Activated CD4-positive, alpha-beta T cell treated with anti-CD3 and anti-CD28 coated beads for 1 hour (primary cell): ENCODE measurements around the gene PKP4.

ENCODE experiments used
- DNase-seq: peaks from one replicate; pipeline ENCODE4 v3.0.0-alpha.2; 2020

Gene PKP4

GRCh38 chr2:158543957-158544356 lies 87.2 kb downstream of the PKP4 start:
- no peak for DNase-seq

DNA sequence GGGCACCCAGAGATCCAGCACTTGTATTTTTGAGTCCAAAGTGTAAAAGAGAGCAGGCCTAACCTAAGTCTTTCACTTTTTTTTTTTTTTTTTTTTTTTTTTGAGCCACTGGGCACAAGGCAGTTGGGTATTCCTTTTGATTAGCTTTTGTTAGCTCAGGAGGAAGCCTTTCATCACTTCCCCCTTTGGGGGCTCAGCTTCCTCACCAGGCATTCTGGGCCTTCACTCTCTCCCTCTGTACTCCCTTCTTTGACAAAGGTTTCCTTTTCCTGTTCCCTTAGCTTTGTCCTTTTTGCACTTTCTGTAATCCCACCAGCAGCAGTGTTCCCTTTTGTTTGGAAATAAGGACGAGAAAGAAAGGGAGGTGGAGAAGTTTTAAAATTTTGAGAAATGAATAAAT lies 88.2 kb downstream of the PKP4 start:
- DNase-seq: no peak

DNA sequence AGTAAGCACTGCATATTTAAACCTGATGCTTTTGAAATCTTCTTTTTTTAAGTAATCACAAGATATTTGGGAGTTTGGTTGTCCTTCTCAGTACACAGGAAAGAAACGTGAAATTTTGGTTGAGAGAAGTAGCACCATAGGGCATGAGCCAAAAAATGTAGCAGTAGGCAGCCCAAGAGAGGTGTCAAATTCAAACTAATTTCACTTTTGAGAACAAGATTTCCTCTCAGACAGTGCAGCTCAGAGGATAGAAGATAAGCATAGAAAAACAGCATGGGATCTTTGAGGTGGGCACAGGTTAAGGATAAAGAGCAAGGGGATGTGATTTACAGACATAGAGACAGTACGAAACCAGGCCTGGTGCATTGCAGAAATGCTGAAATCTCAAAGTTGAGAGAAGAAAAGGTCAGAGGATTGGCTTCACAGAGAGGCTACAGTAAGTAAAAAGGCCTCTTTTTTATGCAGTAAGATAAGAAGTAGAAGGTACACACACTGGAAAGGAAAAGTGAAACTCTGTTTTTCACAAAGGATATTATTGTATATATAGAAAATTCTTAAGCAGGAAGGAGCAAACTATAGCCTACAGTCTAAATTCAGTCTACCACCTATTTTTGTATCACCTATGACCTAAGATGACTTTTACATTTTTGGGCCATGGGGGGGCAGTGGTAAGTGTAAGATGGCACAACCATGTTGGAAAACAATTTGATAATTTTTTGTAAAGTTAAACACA lies 89.8 kb downstream of the PKP4 start:
- no peak for DNase-seq

- DNase-seq: no peak
These were observed 96.5 kb downstream of the PKP4 start for GRCh38 chr2:158553257-158553656.

- DNase-seq: no peak
These were observed 98.2 kb downstream of the PKP4 start for GRCh38 chr2:158554996-158555395.

DNA sequence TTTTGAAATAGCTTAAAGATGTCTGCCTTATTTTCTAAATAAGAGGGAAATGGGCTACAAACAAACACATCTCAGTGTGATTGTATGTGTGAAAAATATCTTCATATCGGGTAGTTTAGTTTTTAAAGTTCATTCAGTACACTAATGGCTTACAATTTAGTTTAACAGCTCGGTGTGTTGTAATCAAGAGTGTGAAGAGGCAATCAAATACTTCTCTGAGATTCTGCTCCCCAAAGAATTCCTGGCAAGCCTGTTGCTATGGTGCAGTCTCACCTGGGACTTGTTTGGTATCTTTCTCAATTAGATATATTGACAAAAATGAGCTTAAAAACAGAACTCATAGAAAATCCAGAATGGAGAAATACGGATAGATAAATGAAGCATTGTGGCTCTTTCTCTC lies 99.4 kb downstream of the PKP4 start:
- DNase-seq: no peak

DNA sequence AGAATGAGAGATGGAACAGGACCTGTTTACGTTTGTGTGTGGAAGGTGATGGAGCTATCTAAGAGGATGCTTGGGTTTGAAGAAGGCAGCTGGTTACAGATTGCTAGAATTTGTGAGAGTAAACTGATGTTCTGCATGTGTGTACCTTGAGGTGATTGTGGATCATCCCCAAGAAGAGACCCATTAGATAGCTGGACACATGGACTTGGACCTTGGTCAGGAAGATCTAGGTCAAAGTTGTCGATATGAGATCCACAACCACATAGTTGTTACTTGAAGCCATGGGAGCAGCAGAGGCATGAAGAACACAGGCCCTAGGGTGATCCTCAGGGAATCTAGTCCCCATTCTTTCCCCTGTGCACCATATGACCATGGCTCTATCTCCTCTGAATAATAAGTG lies 101.0 kb downstream of the PKP4 start:
- DNase-seq: no peak

- no peak for DNase-seq
These were observed 102.5 kb downstream of the PKP4 start for GRCh38 chr2:158559252-158559651.

- no peak for DNase-seq
These were observed 103.5 kb downstream of the PKP4 start for GRCh38 chr2:158560259-158560658.

GRCh38 chr2:158561054-158561453 lies 104.3 kb downstream of the PKP4 start:
- DNase-seq: no peak

DNA sequence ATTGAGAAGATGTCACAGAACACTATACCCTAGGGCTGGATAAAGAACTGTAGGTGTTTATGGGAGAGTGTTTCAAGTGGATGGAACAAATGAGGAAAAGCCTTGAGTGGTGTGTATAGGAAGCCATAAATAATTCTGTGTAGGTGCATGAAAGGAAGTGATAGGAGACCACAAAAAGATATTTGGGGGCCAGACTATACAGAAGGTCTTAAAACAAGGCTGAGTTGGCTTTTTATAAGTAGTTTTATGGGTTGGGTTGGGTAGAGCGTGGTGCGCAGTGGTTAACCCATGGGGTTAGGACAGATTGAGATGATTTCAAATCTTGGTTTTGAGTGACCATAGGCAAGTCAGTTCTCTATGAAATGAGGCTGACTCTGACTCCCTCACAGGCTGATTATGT lies 110.5 kb downstream of the PKP4 start:
- no peak for DNase-seq

GRCh38 chr2:158569284-158569683 lies 112.5 kb downstream of the PKP4 start:
- DNase-seq: no peak

DNA sequence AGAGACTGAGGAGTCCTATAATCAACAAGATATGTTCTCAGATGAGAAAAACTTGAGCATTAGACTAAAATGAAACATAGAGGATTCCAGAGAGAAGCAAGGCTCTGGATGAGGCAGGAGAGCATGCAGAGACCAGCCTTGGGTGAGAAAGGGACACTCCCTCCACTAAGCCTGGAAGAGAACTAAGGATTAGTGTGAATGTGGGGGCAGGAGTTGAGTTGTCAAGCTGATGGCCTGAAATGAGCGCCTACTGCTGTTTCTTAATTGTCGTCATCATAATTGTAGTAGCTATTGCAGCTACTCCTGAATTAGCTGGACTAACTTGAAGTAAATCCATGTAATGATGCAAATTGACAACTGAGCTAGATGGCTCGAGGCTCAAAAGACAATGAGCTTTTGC lies 114.1 kb downstream of the PKP4 start:
- DNase-seq: no peak

- no peak for DNase-seq
These were observed 117.0 kb downstream of the PKP4 start for GRCh38 chr2:158573739-158574138.

DNA sequence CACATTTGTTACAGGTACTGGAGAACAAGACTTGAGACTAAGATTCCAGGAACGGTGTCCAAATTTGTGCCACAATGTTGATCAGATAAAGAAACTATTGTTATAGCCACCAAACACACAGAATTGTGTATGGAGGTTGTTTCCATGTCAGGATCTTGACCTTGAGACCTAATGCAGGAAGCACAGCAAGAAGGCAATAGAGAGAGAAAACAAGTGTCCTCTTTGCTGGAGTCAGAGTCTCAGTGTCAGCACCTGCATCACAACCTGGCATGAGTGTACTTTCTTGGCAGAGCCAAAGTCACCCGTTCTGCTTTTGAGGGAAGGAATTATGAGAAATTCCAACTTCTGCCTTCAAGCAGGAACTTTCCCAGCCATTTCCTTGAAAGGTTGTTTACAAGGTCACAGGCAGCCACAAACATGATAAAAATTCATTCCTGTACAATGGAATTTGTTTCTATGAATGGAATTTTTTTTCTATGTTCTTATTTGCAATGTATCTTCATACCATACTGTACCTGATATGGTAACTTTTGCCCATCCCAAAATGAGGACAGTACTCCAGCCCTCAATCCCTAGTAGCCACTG lies 118.4 kb downstream of the PKP4 start:
- no peak for DNase-seq

DNA sequence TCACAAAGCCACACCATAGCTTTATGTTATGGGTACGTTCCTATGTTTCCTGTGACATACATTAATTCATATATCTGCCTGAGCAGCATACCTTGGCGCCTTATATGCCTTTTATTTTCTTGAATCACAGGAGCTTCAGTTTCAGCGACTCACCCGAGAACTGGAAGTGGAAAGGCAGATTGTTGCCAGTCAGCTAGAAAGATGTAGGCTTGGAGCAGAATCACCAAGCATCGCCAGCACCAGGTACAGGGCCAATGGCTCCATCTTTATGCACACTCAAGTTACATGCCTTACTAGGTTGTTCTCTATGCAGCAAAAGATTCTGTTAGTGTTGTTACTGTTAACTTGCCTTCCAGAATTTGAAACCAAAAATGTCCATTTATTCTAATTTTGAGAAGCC lies 120.4 kb downstream of the PKP4 start:
- no peak for DNase-seq

GRCh38 chr2:158578703-158579330 lies 122.1 kb downstream of the PKP4 start:
- no peak for DNase-seq

DNA sequence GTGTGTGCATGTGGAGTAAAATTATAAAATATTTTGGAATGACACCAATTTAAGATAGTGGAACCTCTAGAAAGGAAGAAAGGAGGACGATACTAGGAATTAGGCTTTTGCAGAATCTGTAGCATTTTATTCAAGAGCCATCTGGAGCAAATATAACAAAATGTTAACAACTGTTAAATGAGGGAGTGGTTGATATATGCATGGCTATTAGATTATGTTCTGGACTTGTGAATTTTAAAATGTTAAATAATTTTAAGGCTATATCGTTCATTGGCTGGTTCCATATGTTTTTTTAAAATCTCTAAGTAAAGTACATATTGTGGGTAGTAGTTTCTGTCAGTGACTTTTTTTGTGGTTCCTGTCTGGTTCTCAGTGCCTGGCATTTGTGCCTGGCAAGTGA lies 123.2 kb downstream of the PKP4 start:
- no peak for DNase-seq

GRCh38 chr2:158580760-158581159 lies 124.0 kb downstream of the PKP4 start:
- no peak for DNase-seq

DNA sequence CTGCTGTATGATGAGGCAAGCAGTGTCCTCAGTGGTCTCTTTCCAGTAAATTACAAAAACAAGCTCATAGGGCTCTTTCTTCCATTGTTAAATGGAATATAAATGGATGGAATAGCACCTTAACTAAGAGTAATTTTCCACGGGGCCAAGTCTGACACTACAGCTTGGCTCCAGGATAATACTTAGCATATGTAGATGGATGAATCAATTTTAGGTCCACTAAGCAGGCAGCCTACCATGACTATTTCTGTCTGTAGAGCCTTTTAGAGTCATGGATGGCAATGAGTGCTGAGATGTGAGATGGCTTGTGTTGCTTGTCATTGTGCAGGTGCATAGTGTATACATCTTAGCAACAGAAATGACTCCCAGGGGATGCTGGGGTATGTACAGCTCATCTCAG lies 125.9 kb downstream of the PKP4 start:
- no peak for DNase-seq

GRCh38 chr2:158583923-158584322 lies 127.2 kb downstream of the PKP4 start:
- no peak for DNase-seq

DNA sequence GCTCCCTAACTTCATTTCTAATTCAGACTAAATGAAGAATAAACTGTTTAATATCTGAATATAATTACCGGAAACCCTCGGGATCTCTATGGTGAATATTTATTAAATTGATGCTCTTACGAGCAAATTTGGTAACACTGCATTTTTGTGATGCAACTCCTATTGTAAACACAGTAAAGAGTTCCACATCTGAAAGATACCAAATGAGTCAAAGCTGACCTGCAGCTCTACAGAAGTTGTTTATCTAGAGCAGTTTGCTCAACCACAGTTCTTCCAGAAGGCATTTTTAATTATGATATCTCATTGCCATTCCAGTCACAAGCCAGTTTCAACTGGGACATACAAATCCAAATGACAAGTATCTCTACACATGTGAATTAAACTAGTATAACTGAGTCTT lies 129.7 kb downstream of the PKP4 start:
- no peak for DNase-seq

GRCh38 chr2:158589303-158589702 lies 132.6 kb downstream of the PKP4 start:
- no peak for DNase-seq

GRCh38 chr2:158598862-158599517 lies 142.2 kb downstream of the PKP4 start:
- no peak for DNase-seq
